PC-9 (cell line): ENCODE measurements around the gene CEP162. TPM values are rescaled to one million over a fixed set of nuclear protein-coding genes. Genes with fewer than 3 reads are reported as not detected.
"Not testable (repeated sequence)": the region's sequence is repeated elsewhere in the genome, so short reads cannot be mapped to it uniquely, and the experiment has no call there.

Source experiments
- BruUV-seq: library from RNA; stranded (reverse); fragments of 400-500 nt; replicated peaks from 2 replicates; lab custom pipeline; 2021; lab: Mats Ljungman, UMichigan
- CTCF ChIA-PET: fragments of 300-600 bp; sonication (Branson Sonifier 250); formaldehyde crosslinking; loops from one replicate; lab custom pipeline; 2022; ENCODE audit warnings: antibody characterized with exemption; lab: Charles Lee
- POLR2A ChIA-PET: fragments of 300-600 bp; sonication (Branson Sonifier 250); formaldehyde crosslinking; loops from one replicate; lab custom pipeline; 2022; ENCODE audit warnings: antibody characterized with exemption; ENCODE audit not compliant: unreplicated experiment; lab: Charles Lee
- DNase-seq, 2 experiments: peaks; one replicate each; pipeline versions ENCODE4 v3.0.0 to v3.0.0-alpha.2; 2015 to 2022; ENCODE audit warnings: mixed read lengths in 1 of 2
- H2AFZ ChIP-seq: fragments of 200-600 bp; sonication (generic); 2 replicates; pipeline ENCODE4 v1.8.1; 2017; ENCODE audit warnings: antibody characterized with exemption
- H3F3A ChIP-seq: fragments of 200-600 bp; sonication (generic); 2 replicates; pipeline ENCODE4 v1.8.1; 2017; ENCODE audit warnings: antibody characterized with exemption, mild to moderate bottlenecking, low read depth; ENCODE audit not compliant: insufficient read depth
- H3K27ac ChIP-seq: fragments of 200-600 bp; sonication (generic); 2 replicates; pipeline ENCODE4 v1.6.1; 2016; ENCODE audit warnings: mixed run types
- H3K27me3 ChIP-seq: fragments of 200-600 bp; sonication (generic); 2 replicates; pipeline ENCODE4 v1.6.1; 2016; ENCODE audit warnings: low read depth, mixed run types; ENCODE audit not compliant: insufficient read depth
- H3K36me3 ChIP-seq: fragments of 200-600 bp; sonication (generic); 2 replicates; pipeline ENCODE4 v1.6.1; 2016; ENCODE audit warnings: low read depth, mixed run types
- H3K4me1 ChIP-seq: fragments of 200-600 bp; sonication (generic); replicated peaks from 2 replicates; pipeline ENCODE4 v1.6.1; 2016; ENCODE audit warnings: mixed run types; ENCODE audit not compliant: insufficient read depth
- H3K4me2 ChIP-seq: fragments of 200-600 bp; sonication (generic); 2 replicates; pipeline ENCODE4 v1.6.1; 2017; ENCODE audit warnings: mixed run types
- H3K4me3 ChIP-seq: fragments of 200-600 bp; sonication (generic); 2 replicates; pipeline ENCODE4 v1.6.1; 2016; ENCODE audit warnings: mixed run types
- H3K79me2 ChIP-seq: fragments of 200-600 bp; sonication (generic); 2 replicates; pipeline ENCODE4 v1.6.1; 2017; ENCODE audit warnings: low read depth, mixed run types
- H3K9me2 ChIP-seq: fragments of 200-600 bp; sonication (generic); 2 replicates; pipeline ENCODE4 v1.8.1; 2017; ENCODE audit warnings: mild to moderate bottlenecking; ENCODE audit not compliant: insufficient read depth
- H3K9me3 ChIP-seq: fragments of 200-600 bp; sonication (generic); 2 replicates; pipeline ENCODE4 v1.8.1; 2016; ENCODE audit warnings: low read depth; ENCODE audit not compliant: insufficient read depth
- H4K20me1 ChIP-seq: fragments of 200-600 bp; sonication (generic); 2 replicates; pipeline ENCODE4 v1.8.1; 2017; ENCODE audit not compliant: insufficient read depth
- EZH2 ChIP-seq: fragments of 200-600 bp; sonication (generic); IDR thresholded peaks from 2 replicates; pipeline ENCODE4 v1.8.0; 2017; ENCODE audit warnings: antibody characterized with exemption, low read depth
- intact Hi-C: fragments of 100-400 bp; cut with micrococcal nuclease; formaldehyde crosslinking; loops from one replicate; pipeline ENCODE4 v1.10.0; 2022; ENCODE audit not compliant: unreplicated experiment
- total RNA-seq: library from RNA; stranded (reverse); gene quantifications from 2 replicates; pipeline ENCODE4 v1.2.3, GENCODE V29; 2021
- TF ChIP-seq, protein P1 (sequence below): fragments of 200-600 bp; sonication (generic); conservative IDR thresholded peaks from 2 replicates; pipeline ENCODE4 v1.6.1; 2017; ENCODE audit warnings: mixed run types, antibody characterized with exemption, mild to moderate bottlenecking, moderate library complexity

Gene CEP162
- total RNA-seq, 1 experiment from 2014 or later, result 5.8 TPM

GRCh38 chr6:84251891-84252539, 24.6 kb upstream of the CEP162 start:
- Histone ChIP-seq H3K79me2 (no peaks in the 10 kb centered on the region), H3F3A (no peaks in the 10 kb centered on the region), H3K27ac (no peak overlapping the region), H3K9me3 (no peaks in the 10 kb centered on the region), H3K4me2 (no peak overlapping the region), H3K4me1 (no peaks in the 10 kb centered on the region), H3K27me3 (no peaks in the 10 kb centered on the region), H3K4me3 (no peak overlapping the region), H3K9me2 (no peaks in the 10 kb centered on the region), H3K36me3 (no peaks in the 10 kb centered on the region), H2AFZ (no peak overlapping the region), H4K20me1 (no peaks in the 10 kb centered on the region)
- no peak for TF ChIP-seq EZH2
- TF ChIP-seq, protein P1, sequence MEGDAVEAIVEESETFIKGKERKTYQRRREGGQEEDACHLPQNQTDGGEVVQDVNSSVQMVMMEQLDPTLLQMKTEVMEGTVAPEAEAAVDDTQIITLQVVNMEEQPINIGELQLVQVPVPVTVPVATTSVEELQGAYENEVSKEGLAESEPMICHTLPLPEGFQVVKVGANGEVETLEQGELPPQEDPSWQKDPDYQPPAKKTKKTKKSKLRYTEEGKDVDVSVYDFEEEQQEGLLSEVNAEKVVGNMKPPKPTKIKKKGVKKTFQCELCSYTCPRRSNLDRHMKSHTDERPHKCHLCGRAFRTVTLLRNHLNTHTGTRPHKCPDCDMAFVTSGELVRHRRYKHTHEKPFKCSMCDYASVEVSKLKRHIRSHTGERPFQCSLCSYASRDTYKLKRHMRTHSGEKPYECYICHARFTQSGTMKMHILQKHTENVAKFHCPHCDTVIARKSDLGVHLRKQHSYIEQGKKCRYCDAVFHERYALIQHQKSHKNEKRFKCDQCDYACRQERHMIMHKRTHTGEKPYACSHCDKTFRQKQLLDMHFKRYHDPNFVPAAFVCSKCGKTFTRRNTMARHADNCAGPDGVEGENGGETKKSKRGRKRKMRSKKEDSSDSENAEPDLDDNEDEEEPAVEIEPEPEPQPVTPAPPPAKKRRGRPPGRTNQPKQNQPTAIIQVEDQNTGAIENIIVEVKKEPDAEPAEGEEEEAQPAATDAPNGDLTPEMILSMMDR, result no peak
- ChIA-PET POLR2A (no interaction called here), CTCF (no interaction called here)
- BruUV-seq, result no TSS peak
- intact Hi-C loops, result no loop called here
- no peak for DNase-seq

DNA sequence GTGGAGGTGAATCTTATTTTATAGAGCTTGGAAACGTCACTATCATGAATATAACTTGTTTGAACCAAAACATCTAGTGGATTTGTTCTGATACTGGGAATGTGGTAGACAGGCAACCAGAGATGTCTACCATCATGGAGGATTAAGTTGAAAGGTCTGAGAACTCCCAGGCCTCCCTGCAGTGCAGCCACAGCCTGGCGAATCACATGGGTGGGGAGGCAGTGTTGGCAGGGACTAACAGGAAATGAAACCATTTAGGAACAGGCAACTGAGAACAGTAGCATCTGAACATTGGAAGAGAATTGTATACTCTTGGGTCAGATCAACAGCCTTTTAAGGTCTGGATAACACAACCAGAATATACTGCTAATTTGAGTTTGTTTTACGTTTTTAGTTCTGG, 22.3 kb upstream of the CEP162 start:
- CTCF ChIA-PET, result no interaction called here
- intact Hi-C loops, result no loop called here
- H3K4me2 ChIP-seq, result no peak overlapping the region

GRCh38 chr6:84244416-84245081, 17.1 kb upstream of the CEP162 start:
- H3K9me3 ChIP-seq, H4K20me1 ChIP-seq, H3K9me2 ChIP-seq, H3K27ac ChIP-seq, H3K27me3 ChIP-seq, H3K36me3 ChIP-seq, H3K4me3 ChIP-seq, POLR2A ChIA-PET, H3K4me1 ChIP-seq, H3F3A ChIP-seq, H3K79me2 ChIP-seq, BruUV-seq, H2AFZ ChIP-seq, DNase-seq, H3K4me2 ChIP-seq, CTCF ChIA-PET: not testable (repeated sequence)
- intact Hi-C loops, result loop anchor here (5.0 kb wide), 1 partner anchor 1078 kb away; no protein-coding TSS in a partner anchor

More for the DNA sequence above, 22.3 kb upstream of the CEP162 start:
- Histone ChIP-seq H3K4me3 (no peak overlapping the region), H3K36me3 (no peaks in the 10 kb centered on the region), H3F3A (no peaks in the 10 kb centered on the region), H3K27me3 (no peaks in the 10 kb centered on the region), H3K4me1 (no peaks in the 10 kb centered on the region), H3K27ac (no peak overlapping the region), H3K9me3 (no peaks in the 10 kb centered on the region), H2AFZ (no peak overlapping the region), H3K79me2 (no peaks in the 10 kb centered on the region), H3K9me2 (no peaks in the 10 kb centered on the region), H4K20me1 (no peaks in the 10 kb centered on the region)
- POLR2A ChIA-PET, result no interaction called here
- TF ChIP-seq EZH2, result no peak
- TF ChIP-seq, protein P1, result no peak
- DNase-seq, result no peak
- BruUV-seq, result no TSS peak
